ENCODE data around the gene BEST1.

The BEST1 gene

DNA sequence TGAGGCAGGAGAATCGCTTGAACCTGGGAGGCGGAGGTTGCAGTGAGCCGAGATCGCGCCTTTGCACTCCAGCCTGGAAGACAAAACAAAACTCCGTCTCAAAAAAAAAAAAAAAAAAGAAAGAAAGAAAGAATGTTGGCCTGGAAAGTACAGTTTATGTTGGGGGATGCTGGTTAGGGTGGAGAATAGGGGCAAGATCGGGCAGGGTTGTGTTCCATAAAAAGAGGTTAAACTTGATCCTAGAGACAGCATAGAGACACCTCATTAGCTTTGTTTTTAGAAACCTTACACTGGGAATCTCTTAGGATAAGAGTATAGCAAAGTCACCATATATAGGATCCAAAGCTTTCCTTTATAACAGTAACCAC, 19.2 kb downstream of the BEST1 start:
- TF ChIP-seq GATA2 (IDR thresholded peaks at IDR 0.05; ENCODE audit: low read depth, low read length) (no peak), GATA3 (IDR thresholded peaks at IDR 0.05; ENCODE audit: low read depth, low read length) (no peak)

DNA sequence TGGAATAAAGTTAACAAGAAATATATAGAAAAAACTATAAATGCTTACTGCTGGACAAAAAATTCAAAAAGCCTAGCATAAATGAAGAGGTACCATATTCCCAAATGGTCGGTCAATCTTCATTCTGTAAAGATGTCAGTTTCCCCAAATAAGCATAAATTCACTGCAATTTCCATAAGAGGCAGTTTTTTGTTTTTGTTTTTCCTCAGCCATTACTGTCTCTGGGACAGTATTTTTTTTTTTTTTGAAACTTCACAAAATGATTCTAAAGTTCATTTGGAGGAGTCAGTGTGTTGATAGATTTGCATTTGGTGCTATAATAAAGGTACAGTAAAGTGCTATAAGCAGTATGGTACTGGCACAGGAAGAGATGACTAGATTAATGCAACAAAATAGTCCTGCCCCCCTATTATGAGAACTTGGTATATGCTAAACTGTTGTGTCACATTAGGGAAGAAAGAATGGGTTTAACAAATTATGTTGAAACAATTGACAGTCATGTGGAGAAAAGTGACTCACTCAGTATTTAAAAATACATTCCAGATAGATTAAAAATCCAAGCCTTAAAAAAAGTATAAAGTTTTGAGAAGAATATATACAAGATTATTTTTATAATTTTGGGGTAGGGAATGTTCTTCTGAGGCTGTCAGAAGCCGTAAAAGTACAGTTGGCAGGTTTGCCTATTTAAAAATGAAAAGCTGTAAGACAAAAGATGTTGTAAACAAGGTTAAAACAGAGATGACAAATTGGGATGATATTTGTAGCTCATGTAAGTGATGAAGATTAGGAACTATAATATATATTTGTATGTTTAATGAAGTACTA, 19.9 kb downstream of the BEST1 start:
- TF ChIP-seq GATA3 (IDR thresholded peaks at IDR 0.05; ENCODE audit: low read depth, low read length) (no peak), GATA2 (IDR thresholded peaks at IDR 0.05; ENCODE audit: low read depth, low read length) (no peak)

DNA sequence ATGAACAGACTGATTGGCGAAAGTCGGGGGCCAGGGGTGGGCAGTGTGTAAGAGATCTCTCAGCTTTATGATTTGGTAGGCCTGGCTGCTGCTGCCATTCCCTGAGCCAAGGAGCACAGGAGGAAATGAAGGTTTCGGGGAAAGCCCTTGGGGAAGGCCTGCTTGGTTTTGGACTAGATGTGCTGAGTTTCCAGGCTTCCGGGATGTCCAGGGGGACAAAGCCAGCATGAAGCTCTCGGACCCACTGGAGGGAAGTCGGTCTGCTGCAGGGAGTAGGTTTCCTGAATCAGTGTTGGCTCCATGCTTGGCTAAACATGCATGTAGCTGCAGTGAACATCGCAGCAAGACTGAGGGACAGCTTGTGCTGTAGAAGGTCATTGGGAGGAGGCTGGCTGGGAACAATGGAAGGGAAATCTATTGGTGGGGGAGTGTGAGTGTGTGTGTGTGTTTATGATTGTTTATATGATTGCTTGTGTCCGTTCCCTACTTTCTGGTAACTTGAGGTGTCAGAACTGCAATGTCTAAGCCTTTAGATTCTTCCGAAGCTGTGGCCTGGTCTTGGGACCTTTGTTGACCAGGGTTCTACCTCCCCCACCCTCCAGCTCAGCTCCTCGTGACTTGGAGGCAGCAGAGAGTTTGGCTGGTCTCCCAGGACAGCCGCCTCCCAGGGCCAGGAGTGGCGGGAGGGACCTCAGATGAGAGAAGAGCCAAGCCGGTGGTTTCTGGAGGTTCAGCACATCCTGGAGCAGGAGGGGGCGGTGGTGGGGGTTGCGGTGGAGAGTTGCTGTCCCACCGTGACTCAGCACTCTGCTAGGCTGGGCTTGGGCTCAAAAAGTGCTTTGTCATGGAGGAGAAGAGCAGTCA, 21.3 kb downstream of the BEST1 start:
- TF ChIP-seq GATA3 (IDR thresholded peaks at IDR 0.05; ENCODE audit: low read depth, low read length) = no peak
- TF ChIP-seq GATA2 (IDR thresholded peaks at IDR 0.05; ENCODE audit: low read depth, low read length) = no peak

DNA sequence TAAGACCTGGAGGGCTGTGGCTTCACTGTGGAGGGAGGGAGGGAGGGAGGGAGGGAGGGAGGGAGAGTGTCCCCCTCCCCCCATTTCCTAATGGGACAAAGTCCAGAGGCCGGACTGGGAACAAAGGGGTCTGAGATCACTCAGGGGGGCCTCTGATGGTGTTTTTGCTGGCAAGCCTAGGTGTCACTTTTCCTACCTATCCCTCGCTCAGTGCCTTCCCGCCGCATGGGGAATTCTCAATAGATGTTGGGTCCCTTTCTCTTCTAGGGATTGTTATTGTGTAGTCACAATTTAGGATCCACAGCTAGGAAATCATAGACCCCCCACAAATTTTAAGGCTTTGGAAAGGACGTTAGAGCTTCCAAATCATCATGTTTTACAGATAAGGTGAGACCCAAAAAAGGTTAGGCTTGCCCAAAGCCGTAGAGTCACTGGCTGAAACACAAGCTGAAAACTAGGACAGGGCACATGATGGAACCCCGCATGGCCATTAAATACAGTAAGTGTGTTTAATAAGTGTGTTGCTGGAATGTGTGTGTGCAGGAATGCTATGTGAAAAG, 22.0 kb downstream of the BEST1 start:
- TF ChIP-seq GATA2 (IDR thresholded peaks at IDR 0.05; ENCODE audit: low read depth, low read length) (no peak), GATA3 (IDR thresholded peaks at IDR 0.05; ENCODE audit: low read depth, low read length) (no peak)

DNA sequence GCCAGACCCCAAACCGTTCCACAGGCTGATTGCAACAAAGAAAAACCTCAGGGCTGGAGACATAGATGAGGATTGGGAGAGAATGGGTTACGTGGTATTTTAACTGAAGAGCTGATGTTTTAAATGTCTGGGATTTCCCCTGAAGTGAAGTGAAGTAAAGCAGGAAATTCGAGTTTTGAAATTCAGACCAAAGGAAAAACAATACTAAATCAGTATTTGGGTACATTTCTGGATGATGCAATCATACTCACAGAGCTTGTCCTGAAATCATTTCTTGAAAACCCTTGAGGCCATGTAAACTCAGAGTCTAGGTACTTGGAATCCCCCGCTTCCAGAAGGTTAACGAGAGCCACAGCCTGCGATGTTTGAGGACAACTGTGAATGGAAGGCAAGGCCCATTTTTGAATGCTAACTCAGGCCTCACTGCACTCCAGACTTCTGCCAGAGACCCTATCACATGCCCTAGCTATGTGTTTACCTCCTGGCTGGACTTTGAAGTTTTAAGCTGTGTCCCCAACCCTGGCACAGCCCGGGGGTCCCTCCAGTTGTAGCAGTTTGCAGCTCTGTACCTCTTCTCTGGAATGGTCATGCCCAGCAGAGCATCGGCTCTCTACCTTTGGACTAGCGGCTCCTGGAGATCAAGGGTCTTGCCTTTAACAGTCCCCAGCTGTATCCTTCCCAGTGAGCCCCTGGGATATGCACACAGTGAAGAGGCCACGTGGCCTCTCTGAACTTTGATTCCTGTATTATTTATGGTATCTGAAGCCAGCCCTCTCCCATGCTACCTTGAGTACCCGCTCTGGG, 22.7 kb downstream of the BEST1 start:
- TF ChIP-seq GATA2 (IDR thresholded peaks at IDR 0.05; ENCODE audit: low read depth, low read length) = no peak
- TF ChIP-seq GATA3 (IDR thresholded peaks at IDR 0.05; ENCODE audit: low read depth, low read length) = no peak

DNA sequence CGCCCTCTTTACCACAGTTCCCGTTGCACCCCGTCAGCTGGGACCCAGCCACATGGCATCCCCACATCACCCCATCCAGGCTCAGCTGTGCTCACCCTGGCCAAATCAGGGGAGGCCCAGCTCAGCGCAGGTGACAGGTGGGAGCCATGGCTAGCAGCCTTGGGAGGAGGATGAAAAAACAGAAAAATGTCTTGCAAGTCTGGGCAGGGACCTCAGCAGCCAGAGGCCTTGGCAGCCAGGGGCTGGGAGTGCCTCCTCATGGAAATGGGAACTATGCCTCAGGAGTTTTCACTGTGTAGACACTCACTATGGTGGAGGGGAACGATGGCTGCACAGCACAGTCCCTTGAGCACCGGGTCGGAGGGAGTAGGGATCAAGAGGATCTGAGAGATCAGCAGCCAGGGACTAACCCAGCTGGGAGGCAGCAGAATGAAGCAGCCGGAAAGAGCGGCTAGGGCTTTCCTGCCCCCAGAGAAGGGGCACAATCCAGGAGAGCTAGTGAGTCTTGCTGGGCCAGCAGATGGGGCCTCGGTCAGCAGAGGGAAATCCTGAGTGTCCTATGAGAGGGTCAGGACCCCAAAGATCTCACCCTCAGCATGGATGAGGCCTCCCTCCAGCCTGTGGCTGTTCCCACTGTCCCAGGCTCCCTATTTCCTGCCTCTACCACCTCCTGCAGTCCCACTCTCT, 23.5 kb downstream of the BEST1 start:
- TF ChIP-seq GATA2 (IDR thresholded peaks at IDR 0.05; ENCODE audit: low read depth, low read length) (no peak), GATA3 (IDR thresholded peaks at IDR 0.05; ENCODE audit: low read depth, low read length) (no peak)

DNA sequence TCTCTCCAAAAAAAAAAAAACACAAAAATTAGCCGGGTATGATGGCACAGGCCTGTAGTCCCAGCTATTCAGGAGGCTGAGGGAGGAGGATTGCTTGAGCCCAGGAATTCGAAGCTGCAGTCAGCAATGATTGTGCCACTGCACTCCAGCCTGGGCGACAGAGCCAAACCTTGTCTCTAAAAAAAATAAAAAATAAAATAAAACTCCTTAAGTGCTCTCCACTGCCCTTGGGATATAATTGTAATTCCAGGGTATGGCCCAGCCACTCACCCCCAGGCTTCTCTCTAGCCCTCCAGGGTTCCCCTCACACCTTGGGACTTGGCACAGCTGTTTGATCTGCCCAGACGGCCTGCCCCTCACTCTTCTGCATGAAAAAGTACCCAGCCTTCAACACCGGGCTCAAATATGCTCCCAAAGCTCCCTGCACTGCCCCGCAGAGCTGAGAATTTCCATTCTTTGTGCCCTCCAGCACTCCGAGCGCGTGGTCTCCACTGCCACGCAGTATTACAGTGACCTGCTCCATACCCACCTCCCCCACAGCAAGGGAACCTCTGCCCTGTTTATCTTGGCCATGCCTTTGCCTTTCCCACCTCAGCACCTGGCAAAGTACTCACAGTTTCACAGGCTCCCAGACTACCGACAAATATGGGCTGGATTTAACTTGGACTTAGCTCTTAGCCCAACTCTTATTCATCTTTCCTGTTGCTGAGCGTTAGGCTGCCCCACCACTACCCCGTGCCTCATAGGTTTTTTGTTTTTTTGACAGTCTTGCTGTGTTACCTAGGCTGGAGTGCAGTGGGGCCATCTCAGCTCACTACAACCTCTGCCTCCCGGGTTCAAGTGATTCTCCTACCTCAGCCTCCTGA, 24.8 kb downstream of the BEST1 start:
- TF ChIP-seq GATA3 (IDR thresholded peaks at IDR 0.05; ENCODE audit: low read depth, low read length) (no peak), GATA2 (IDR thresholded peaks at IDR 0.05; ENCODE audit: low read depth, low read length) (no peak)

DNA sequence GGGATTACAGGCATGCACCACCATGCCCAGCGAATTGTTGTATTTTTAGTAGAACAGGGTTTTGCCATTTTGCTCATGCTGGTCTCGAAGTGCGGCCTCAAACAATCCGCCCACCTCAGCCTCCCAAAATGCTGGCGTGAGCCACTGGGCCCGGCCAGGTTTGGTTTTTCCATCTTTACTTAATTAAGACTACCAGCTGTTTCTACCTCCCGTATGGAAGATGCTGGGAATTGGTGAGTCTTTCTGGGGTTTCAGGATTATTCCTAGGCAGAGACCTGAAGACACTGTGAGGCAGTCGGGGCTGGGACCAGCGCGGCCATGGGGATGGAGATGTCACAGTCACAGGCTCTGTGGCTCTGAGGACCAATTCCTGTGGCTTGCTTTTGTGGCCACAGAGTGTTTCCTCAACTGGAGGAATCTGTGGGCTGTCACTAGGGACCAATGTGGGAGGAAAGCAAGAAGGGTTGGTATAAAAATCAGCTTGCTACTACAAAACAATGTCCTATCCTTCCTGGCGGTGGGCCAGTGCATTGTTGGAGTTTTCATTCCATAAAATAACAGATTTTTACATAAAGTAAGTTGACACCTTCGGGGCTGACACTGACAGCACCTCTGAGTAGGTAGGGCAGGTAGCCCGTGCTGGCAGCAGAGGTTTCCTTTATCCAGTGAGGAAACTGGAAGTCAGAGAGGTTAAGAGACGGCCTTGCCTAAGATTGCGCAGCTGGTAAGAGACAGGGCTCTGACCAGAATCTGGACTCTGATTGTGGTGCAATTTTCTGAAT, 25.7 kb downstream of the BEST1 start:
- TF ChIP-seq GATA3 (IDR thresholded peaks at IDR 0.05; ENCODE audit: low read depth, low read length) (no peak), GATA2 (IDR thresholded peaks at IDR 0.05; ENCODE audit: low read depth, low read length) (no peak)

DNA sequence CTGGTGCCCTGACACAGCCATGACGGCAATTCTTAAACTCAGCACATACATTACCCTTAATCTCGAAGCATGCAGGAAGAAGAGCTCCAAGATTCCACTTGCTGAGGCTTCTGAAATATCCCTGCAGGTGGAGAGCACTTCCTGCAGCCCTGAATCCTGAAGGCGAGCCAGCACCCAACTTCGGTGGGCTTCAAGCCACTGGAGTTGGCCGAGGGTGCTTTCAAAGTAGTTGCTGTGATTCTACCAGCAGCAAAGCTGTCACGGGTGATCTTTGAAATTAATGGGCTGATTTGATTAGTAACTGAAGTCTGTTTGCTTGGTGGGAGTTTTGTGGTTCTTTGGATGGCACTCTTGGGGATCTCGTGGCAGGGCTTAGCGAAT, 26.3 kb downstream of the BEST1 start:
- TF ChIP-seq GATA2 (IDR thresholded peaks at IDR 0.05; ENCODE audit: low read depth, low read length) (no peak), GATA3 (IDR thresholded peaks at IDR 0.05; ENCODE audit: low read depth, low read length) (no peak)

DNA sequence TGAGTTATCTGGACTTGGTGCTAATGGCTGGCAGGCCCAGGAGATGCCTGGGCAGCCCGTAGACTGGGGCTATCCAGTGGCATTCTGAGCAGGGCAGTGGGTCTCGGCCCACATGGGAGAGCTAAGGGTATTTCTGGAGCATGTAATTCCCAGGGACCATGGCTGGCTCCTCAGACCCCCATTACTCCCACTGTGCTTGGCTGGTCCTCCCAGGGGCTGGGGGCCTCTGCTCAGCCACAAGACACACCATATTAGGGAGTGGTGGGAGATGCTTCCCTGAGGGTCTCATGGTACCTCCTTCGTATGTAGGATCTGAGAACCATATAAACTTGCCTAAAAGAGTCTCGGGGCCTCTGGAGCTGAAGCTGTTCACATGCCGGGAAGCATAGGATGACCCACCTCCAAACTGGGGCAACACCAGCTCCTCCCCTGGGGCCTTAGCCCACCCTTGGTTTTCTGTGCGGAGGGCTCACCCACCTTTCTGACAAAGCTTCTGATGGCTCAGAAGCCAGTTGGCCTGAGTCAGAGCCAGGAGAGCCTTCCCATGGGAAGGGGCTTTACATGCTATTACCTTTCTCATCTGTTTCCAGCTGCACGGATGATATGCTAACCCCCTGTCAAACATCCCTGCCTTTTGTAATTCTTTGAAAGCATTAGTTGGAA, 26.8 kb downstream of the BEST1 start:
- TF ChIP-seq GATA3 (IDR thresholded peaks at IDR 0.05; ENCODE audit: low read depth, low read length) = no peak
- TF ChIP-seq GATA2 (IDR thresholded peaks at IDR 0.05; ENCODE audit: low read depth, low read length) = no peak

All from SH-SY5Y (cell line).